Stimulated activated CD8-positive, alpha-beta memory T cell treated with anti-CD3 and anti-CD28 coated beads, Interleukin-2, amount 100 ng/mL, for 48 hours (primary cell): ENCODE measurements around the gene PLA2G2A.
"Not testable (repeated sequence)": the region's sequence is repeated elsewhere in the genome, so short reads cannot be mapped to it uniquely, and the experiment has no call there.

Source experiments
- DNase-seq, 2 donors: peaks; one replicate each; pipeline ENCODE4 v3.0.0-alpha.2; 2020; ENCODE audit warnings: low read depth in 2 of 2

PLA2G2A gene

GRCh38 chr1:19973616-19974015 lies 5.8 kb downstream of the PLA2G2A start:
- DNase-seq, result no peak

- DNase-seq, result no peak
These were observed 7.8 kb downstream of the PLA2G2A start for GRCh38 chr1:19971664-19972063.

- no peak for DNase-seq
These were observed 9.3 kb downstream of the PLA2G2A start for GRCh38 chr1:19969898-19970660.

GRCh38 chr1:19967808-19968207 lies 11.6 kb downstream of the PLA2G2A start:
- DNase-seq, result no peak

DNA sequence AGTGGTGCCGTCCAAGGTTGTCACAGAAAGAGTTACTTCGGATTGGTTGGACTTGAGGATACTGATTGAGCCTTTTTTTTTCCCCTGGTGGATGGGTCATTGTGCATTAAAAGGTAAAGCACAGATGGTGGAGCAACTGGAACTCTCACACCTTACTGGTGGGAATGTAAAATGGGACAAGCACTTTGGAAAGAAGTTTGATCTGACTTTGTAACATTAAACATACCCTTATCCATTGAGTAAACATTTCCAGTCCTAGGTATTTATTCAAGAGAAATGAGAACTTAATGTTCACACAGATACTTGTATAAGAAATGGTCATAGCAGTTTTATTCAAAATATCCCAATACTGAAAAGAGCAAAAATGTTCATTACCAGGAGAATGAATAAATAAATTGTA lies 14.9 kb downstream of the PLA2G2A start:
- DNase-seq, result no peak

GRCh38 chr1:19963636-19964035 lies 15.8 kb downstream of the PLA2G2A start:
- DNase-seq, result no peak

DNA sequence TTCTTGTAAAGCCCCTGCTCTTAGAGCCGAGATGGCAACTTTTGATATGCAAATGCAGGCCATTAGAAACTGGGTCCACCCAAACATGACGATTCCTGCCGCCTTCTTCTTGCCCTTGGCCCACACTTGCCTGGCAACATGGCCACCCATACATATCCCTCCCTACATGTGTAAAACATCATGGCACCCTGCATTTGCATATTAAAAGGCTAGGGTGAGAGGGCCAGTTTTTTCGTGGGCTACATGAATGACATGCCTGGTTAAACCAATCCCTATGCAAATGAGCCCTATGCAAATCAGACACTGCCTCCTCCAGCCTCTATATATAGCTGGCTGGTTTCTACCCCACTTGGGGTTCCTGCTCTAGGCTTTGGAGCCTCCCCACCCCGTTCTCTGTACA lies 18.8 kb downstream of the PLA2G2A start:
- no peak for DNase-seq

- DNase-seq, result no peak
These were observed 21.6 kb downstream of the PLA2G2A start for GRCh38 chr1:19957779-19958178.

DNA sequence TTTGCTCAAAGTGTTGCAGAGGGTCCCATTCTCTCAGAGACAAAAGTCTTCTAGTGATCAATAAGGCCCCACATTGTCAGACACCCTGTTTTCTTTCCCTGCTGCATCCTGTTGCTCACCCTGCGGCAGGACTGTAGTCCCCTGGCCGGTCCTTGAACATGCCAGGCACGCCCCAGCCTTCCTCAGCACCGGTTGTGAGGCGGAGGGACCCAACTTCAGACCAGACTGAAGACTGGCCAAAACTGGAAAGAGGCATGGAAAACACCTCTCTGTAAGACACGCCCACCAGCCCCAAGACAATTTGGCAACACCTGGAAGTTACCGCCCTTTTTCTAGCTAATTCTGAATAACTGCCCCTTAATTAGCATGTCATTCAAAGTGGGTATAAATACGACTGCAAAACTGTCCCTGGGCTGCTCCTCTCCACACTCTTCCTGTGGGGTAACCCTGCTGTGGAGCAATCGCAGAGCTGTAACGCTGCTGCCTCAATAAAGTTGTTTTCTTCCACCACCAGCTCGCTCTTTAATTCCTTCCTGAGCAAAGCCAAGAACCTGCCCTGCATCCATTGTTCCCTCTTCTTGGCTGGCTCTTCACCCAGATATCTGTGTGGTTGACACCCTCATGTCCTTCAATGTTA lies 23.8 kb downstream of the PLA2G2A start:
- DNase-seq, result no peak

DNA sequence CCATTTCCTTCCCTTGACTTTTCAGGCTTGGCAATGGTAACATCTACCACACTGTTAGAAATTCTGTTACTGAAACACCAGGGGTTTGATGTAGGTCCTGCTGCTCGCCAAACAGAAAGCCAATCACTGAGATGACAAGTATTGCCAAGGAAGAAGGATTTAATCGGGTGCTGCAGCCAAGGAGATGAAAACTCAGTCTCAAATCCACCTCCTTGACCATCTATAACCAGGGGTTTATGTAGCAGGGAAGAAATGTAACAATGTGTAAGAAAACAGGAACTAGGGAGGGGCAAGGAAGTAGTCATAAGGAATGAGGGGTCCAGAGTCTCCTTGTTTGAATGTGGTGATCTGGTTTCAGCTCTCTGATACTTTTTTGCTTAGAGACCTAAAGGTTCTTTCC lies 25.4 kb downstream of the PLA2G2A start:
- no peak for DNase-seq

DNA sequence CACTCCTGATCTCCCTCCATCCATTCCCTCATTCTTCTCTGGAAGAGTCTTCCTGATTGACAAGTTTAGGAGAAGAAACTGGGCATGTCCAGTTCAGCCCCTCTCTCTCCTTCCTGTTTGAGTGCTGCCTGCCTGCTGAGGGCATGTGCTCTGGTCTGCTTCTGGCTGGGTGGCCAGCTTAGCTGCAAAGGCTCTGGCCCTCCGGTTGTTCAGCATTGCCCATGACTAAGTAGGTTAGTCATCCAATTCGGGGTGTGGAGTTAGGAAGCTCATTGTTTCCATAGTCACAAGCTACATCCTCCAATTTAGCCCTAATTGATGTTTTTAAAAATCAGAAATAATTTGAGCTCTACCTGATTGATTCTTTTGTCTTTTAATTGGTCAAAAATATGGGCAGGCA lies 30.4 kb downstream of the PLA2G2A start:
- DNase-seq, result no peak

DNA sequence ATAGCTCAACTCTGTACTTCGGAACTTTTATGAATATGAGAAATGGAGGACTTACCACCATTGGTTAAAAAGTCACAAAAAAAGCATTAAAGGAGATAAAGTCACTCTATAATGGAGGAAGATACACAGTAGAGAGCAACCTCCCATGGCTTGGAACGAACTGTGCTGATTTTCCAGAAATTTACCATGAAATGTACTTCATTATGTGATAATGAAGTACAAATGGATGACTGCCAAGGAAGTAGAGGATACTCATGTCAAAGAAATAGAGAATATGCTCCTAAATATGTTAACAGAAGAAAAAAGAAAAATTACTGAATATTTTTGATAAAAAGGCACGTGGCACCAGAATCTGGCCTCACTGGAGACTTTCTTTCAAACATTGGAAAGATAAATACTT lies 32.4 kb downstream of the PLA2G2A start:
- DNase-seq, result no peak

GRCh38 chr1:19946331-19946751 lies 33.1 kb downstream of the PLA2G2A start:
- DNase-seq, result no peak

DNA sequence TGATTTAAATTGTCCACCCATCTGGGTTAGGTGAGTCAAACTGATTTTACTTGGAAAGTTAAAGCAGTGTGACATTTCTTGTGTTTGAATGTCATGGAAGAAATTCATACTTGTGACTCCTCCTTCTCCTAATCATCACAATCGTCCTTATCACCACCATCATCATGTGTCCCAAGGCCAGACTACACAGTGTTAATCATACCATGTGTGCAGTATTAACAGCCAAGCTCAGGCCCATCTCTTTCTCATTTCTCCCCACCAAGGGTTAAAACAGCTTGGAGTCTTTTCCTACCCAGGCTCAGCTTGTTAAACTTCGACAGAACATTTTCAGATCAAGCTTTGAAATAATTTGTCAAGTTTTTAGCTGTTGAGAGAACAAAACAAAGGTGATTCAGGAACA lies 33.5 kb downstream of the PLA2G2A start:
- DNase-seq, result no peak

- DNase-seq, result no peak
These were observed 36.8 kb downstream of the PLA2G2A start for GRCh38 chr1:19942657-19943056.

DNA sequence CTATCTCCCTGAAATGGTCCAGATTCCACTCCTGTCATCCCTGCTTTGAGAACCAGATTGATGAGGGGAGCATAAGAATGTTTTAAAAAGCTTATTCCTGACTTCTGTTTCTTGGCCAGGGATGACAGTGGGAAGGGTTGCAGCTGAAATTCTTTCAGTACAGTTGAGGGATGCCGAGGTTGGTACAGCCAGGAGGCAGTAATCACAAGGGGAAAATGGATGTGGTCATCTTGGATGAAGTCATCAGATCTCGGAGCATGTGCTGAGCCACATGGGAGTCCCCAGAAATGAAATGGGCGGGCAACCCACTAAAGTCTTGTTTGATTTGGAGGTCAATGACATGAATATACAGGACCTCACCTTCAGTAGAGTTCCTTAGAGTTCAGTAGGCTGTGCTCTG lies 37.3 kb downstream of the PLA2G2A start:
- no peak for DNase-seq

GRCh38 chr1:19941206-19941568 lies 38.2 kb downstream of the PLA2G2A start:
- no peak for DNase-seq

GRCh38 chr1:19940486-19941205 lies 38.8 kb downstream of the PLA2G2A start:
- DNase-seq, result no peak

DNA sequence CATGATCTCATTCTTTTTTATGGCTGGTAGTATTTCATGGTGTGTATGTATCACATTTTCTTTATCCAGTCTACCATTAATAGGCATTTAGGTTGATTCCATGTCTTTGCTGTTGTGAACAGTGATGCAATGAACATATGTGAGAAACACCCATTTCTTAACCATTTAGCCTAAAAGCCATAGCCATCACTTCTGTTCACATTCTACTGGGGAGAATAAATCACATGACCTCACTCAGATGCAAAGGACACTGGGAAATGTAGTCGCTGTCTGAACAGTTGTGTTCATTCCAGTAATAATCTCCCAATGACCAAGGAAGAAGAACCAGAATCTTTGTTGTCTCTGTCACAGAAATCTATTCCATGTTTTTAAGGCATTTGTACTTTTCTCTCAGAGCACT lies 40.9 kb downstream of the PLA2G2A start:
- no peak for DNase-seq

DNA sequence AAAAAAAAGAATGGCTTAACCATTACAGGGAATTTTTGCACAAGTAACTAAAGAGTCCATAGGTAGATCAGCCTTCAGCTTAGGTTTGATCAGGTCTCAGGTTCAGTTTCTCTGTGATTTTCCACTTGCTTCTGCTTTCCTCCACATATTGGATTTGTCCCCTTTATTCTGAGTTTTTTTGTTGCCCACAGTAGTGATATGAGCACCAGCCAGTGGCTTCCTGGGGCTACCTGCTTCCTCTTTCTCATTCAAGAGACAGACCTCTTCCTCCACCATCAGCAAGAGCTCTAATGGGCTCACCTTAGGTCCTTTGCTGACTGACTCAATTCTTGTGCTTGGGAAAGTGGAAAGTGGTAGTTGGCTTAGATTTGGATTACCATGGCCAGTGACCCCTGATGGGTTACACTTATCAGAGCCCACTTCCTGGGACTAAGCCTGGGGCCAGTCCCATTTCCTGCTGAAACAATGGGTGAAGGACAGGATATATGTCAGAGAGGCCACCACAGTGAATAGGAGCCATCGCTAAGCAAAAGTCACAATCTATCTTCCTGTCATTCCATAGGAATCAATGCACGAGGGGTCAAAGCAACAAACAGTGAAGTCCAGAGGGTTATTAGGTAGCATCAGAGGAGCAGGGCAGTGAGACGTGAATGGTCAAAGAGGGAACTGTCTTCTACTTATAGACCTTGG lies 43.2 kb downstream of the PLA2G2A start:
- no peak for DNase-seq

DNA sequence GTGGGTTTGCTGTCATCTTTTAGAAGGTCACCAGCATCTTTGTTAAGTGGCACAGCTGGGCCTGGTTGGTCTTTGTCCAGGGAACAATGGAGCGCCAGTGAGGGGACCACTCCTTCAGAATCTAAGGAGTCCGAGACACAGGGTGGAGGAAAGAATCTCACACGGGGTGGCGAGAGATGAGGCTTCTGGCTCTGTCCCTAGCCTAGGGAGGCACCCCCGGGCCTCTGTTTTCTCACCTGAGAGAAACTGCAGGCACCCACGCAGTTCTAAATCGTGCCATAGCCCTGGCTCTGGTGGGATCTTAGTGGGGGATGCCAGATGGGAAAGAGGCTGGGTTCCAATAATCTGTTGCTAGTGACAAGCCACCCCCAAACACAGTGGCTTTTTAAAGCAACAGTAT lies 45.1 kb downstream of the PLA2G2A start:
- no peak for DNase-seq

- no peak for DNase-seq
These were observed 46.6 kb downstream of the PLA2G2A start for GRCh38 chr1:19932866-19933265.

GRCh38 chr1:19927130-19927421 lies 52.3 kb downstream of the PLA2G2A start:
- DNase-seq, result not testable (repeated sequence)
